GM12892 (cell line): ENCODE data around the gene PML.

Experiments
- POLR2A ChIP-seq: IDR thresholded peaks from 2 replicates; pipeline ENCODE4 v1.6.1; 2011; ENCODE audit warnings: low read depth, low read length, control low read depth
- POLR2AphosphoS5 ChIP-seq: IDR thresholded peaks from 2 replicates; pipeline ENCODE4 v1.6.1; 2011; ENCODE audit warnings: low read depth, low read length, control low read depth

- no peak for TF ChIP-seq POLR2A
- no peak for TF ChIP-seq POLR2AphosphoS5
These were observed 61.3 kb downstream of the PML start for GRCh38 chr15:74055804-74056203.
